ENCODE data around the gene TMEM41B.
A peak's percentile ranks its signal among the peaks of the same experiment; 100 is the strongest.

TMEM41B gene

GRCh38 chr11:9304178-9304577, 10.2 kb downstream of the TMEM41B start:
- no peak for DNase-seq

GRCh38 chr11:9302448-9302847, 11.9 kb downstream of the TMEM41B start:
- DNase-seq, result no peak

GRCh38 chr11:9301720-9302119, 12.7 kb downstream of the TMEM41B start:
- DNase-seq, result no peak

- DNase-seq, result no peak
These were observed 20.7 kb downstream of the TMEM41B start for GRCh38 chr11:9293646-9294045.

- DNase-seq, result no peak
These were observed 28.4 kb downstream of the TMEM41B start for GRCh38 chr11:9285850-9286587.

- peak; percentile 67 to 72 for DNase-seq
These were observed 33.6 kb downstream of the TMEM41B start for GRCh38 chr11:9280655-9281301.

GRCh38 chr11:9277176-9277575, 37.2 kb downstream of the TMEM41B start:
- DNase-seq, result no peak

GRCh38 chr11:9276571-9276970, 37.8 kb downstream of the TMEM41B start:
- no peak for DNase-seq

- DNase-seq, result no peak
These were observed 39.7 kb downstream of the TMEM41B start for GRCh38 chr11:9274499-9275258.

- DNase-seq, result peak; percentile 23 to 54
These were observed 40.7 kb downstream of the TMEM41B start for GRCh38 chr11:9273376-9274336.

- DNase-seq, result no peak
These were observed 44.8 kb downstream of the TMEM41B start for GRCh38 chr11:9269492-9270013.

GRCh38 chr11:9267680-9268079, 46.7 kb downstream of the TMEM41B start:
- no peak for DNase-seq

GRCh38 chr11:9266926-9267325, 47.5 kb downstream of the TMEM41B start:
- no peak for DNase-seq

- DNase-seq, result no peak
These were observed 48.2 kb downstream of the TMEM41B start for GRCh38 chr11:9266132-9266736.

- peak; percentile 77 to 81 for DNase-seq
These were observed 48.9 kb downstream of the TMEM41B start, which contains the start of gene DENND5A for GRCh38 chr11:9265211-9266131. Gene DENND5A, minus strand, starts transcription at chr11:9265350. Its CDS starts 281 bp downstream, at chr11:9265069.

GRCh38 chr11:9264316-9265210, 49.8 kb downstream of the TMEM41B start:
- peak; percentile 12 to 78 for DNase-seq

GRCh38 chr11:9263840-9264315, 50.5 kb downstream of the TMEM41B start:
- peak; percentile 38 to 64 for DNase-seq

- DNase-seq, result peak in 1 of 2 donors; percentile 17
These were observed 53.6 kb downstream of the TMEM41B start for GRCh38 chr11:9260838-9261146.

All from CD4-positive, alpha-beta T cell treated with Interferon alpha-2 for 1 hour (primary cell).